GM12891 (cell line): ENCODE measurements around the gene TCERG1L.

Experiments used
- POLR2A ChIP-seq: IDR thresholded peaks from 2 replicates; pipeline ENCODE4 v1.6.1; 2011; ENCODE audit warnings: low read depth, low read length, control low read depth
- POLR2AphosphoS5 ChIP-seq: IDR thresholded peaks from 2 replicates; pipeline ENCODE4 v1.6.1; 2011; ENCODE audit warnings: low read depth, low read length, control low read depth

DNA sequence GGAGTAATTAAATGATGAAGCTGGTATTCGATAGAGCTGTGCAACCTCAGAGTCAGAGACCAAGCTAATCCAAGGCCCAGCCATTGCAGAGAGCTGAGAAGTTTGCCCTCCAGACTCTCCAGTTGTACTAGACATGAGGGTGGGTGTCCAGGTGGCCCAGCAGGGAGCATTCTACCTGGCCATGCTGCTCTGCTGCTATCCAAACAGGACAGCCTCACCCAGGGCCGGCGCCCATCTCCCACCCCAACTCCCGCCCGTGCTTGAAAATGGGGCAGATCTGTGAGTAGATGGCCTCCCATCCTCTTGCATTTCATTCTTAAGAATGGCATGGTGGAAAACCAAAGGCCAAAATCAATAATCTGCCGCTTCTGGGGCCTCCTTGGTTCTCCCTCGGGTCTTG lies 124.2 kb downstream of the TCERG1L start:
- TF ChIP-seq POLR2A: no peak
- TF ChIP-seq POLR2AphosphoS5: no peak
